Right atrium auricular region (tissue), 2 donors: ENCODE results near the gene GNAI2. TPM values are rescaled to one million over a fixed set of nuclear protein-coding genes. Genes with fewer than 3 reads are reported as not detected.

Source experiments
- DNase-seq: peaks from one replicate; pipeline ENCODE4 v3.0.0-alpha.2; 2019; ENCODE audit warnings: low spot score
- H3K27ac ChIP-seq, 2 donors: fragments of 200-600 bp; sonication (generic); 1 replicate in 1 of 2; 2 replicates in 1 of 2; pipeline ENCODE4 v1.5.1; 2016 to 2019
- H3K27me3 ChIP-seq, 2 donors: fragments of 200-600 bp; sonication (generic); one replicate each; pipeline versions ENCODE4 v1.5.1 to v1.6.0; 2017 to 2019
- H3K36me3 ChIP-seq: fragments of 200-600 bp; sonication (generic); one replicate; pipeline ENCODE4 v1.5.1; 2016
- H3K4me1 ChIP-seq, 2 donors: fragments of 200-600 bp; sonication (generic); one replicate each; pipeline versions ENCODE4 v1.5.1 to v1.6.0; 2017 to 2019
- H3K4me3 ChIP-seq, 2 donors: fragments of 200-600 bp; sonication (generic); 1 replicate in 1 of 2; 2 replicates in 1 of 2; pipeline ENCODE4 v1.5.1; 2017 to 2019; ENCODE audit warnings: mild to moderate bottlenecking in 1 of 2, moderate library complexity in 1 of 2
- H3K9me3 ChIP-seq, 2 donors: fragments of 200-600 bp; sonication (generic); one replicate each; pipeline ENCODE4 v1.5.1; 2019
- microRNA-seq, 2 donors: library from miRNA; unstranded; fragments of <30 nt; microRNA quantifications; one replicate each; pipeline ENCODE4, GENCODE V29; 2016 to 2017; ENCODE audit warnings: borderline number of aligned reads in 2 of 2, borderline replicate concordance in 1 of 2
- total RNA-seq, 2 donors: library from RNA; depleted of rRNA; stranded (reverse); fragments of >200 nt; gene quantifications; one replicate each; pipeline ENCODE4 v1.1.0, GENCODE V29; 2016
- TF ChIP-seq, protein P1 (sequence below), 2 donors: fragments of 200-600 bp; sonication (generic); IDR thresholded peaks; one replicate each; pipeline ENCODE4 v1.5.1; 2019; ENCODE audit warnings: antibody characterized with exemption in 2 of 2

Gene GNAI2
- total RNA-seq, 2 donors from 2014 or later, result 72.1 to 127 TPM

- Histone ChIP-seq H3K36me3 (no peaks in the 10 kb centered on the region), H3K9me3 (no peaks in the 10 kb centered on the region), H3K27ac (no peak overlapping the region), H3K27me3 (no peaks in the 10 kb centered on the region), H3K4me1 (peaks cover 0 to 37% of the 10 kb centered on the region in 2 donors), H3K4me3 (no peak overlapping the region)
- TF ChIP-seq, protein P1, sequence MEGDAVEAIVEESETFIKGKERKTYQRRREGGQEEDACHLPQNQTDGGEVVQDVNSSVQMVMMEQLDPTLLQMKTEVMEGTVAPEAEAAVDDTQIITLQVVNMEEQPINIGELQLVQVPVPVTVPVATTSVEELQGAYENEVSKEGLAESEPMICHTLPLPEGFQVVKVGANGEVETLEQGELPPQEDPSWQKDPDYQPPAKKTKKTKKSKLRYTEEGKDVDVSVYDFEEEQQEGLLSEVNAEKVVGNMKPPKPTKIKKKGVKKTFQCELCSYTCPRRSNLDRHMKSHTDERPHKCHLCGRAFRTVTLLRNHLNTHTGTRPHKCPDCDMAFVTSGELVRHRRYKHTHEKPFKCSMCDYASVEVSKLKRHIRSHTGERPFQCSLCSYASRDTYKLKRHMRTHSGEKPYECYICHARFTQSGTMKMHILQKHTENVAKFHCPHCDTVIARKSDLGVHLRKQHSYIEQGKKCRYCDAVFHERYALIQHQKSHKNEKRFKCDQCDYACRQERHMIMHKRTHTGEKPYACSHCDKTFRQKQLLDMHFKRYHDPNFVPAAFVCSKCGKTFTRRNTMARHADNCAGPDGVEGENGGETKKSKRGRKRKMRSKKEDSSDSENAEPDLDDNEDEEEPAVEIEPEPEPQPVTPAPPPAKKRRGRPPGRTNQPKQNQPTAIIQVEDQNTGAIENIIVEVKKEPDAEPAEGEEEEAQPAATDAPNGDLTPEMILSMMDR (IDR thresholded peaks at IDR 0.05), result no peak
- no peak for DNase-seq
These were observed 68.6 kb downstream of the GNAI2 start for GRCh38 chr3:50304601-50305000.

Small RNA genes within 50 kb of the gene (microRNA-seq; reads per million reads assigned to microRNA genes)
- 0 reads per million in 2 donors for gene MIR5787

Other genes with a start within 250 kb of the GNAI2 start
- 10 to 100 TPM; 58.7 to 75.8 TPM for gene RBM5, start 147.3 kb upstream of the GNAI2 start, total RNA-seq
- gene SEMA3F, start 80.9 kb upstream of the GNAI2 start, total RNA-seq, result 10 to 100 TPM in 1 of 2 donors, 1 to 10 TPM in 1; 6.3 to 18.7 TPM
- gene GNAT1, start 44.6 kb upstream of the GNAI2 start, total RNA-seq, result not detected
- gene SLC38A3, start 30.9 kb upstream of the GNAI2 start, total RNA-seq, result 1 to 10 TPM; 2.4 to 7.9 TPM
- 10 to 100 TPM; 15.4 to 20.0 TPM for gene SEMA3B, start 32.9 kb downstream of the GNAI2 start, total RNA-seq
- 10 to 100 TPM in 1 of 2 donors, 1 to 10 TPM in 1; 9.0 to 10.6 TPM for gene LSMEM2, start 42.9 kb downstream of the GNAI2 start, total RNA-seq
- gene IFRD2, start 56.2 kb downstream of the GNAI2 start, total RNA-seq, result 10 to 100 TPM; 51.0 to 58.5 TPM
- gene HYAL3, start 63.2 kb downstream of the GNAI2 start, total RNA-seq, result 1 to 10 TPM in 1 of 2 donors, under 1 TPM in 1; 0.74 to 3.5 TPM
- 10 to 100 TPM in 1 of 2 donors, 1 to 10 TPM in 1; 9.0 to 10.7 TPM for gene NAA80, start 63.2 kb downstream of the GNAI2 start, total RNA-seq
- 10 to 100 TPM; 38.1 to 40.8 TPM for gene HYAL1, start 67.4 kb downstream of the GNAI2 start, total RNA-seq
- 100 to 1,000 TPM; 129 to 198 TPM for gene HYAL2, start 86.5 kb downstream of the GNAI2 start, total RNA-seq
- 10 to 100 TPM; 23.4 to 29.6 TPM for gene TUSC2, start 92.0 kb downstream of the GNAI2 start, total RNA-seq
- gene RASSF1, start 104.6 kb downstream of the GNAI2 start, total RNA-seq, result 10 to 100 TPM; 18.6 to 25.9 TPM
- gene ZMYND10, start 109.5 kb downstream of the GNAI2 start, total RNA-seq, result under 1 TPM; 0.26 to 0.31 TPM
- 10 to 100 TPM; 12.5 to 20.3 TPM for gene NPRL2, start 114.6 kb downstream of the GNAI2 start, total RNA-seq
- 10 to 100 TPM; 11.7 to 11.9 TPM for gene CYB561D2, start 114.7 kb downstream of the GNAI2 start, total RNA-seq
- 10 to 100 TPM; 37.1 to 47.4 TPM for gene TMEM115, start 123.3 kb downstream of the GNAI2 start, total RNA-seq